KMS-11 (cell line): ENCODE measurements around the gene USP36.

Experiments used
- H2AFZ ChIP-seq: fragments of 200-600 bp; sonication (generic); 2 replicates; pipeline ENCODE4 v1.6.1; 2016; ENCODE audit warnings: antibody characterized with exemption, mixed run types, low read depth
- H3K27ac ChIP-seq: fragments of 200-600 bp; sonication (generic); 2 replicates; pipeline ENCODE4 v1.6.1; 2016; ENCODE audit warnings: mild to moderate bottlenecking, mixed run types
- H3K27me3 ChIP-seq: fragments of 200-600 bp; sonication (generic); 2 replicates; pipeline ENCODE4 v1.6.1; 2017; ENCODE audit warnings: mild to moderate bottlenecking, low read depth, mixed run types, moderate library complexity; ENCODE audit not compliant: insufficient read depth
- H3K36me3 ChIP-seq: fragments of 200-600 bp; sonication (generic); 2 replicates; pipeline ENCODE4 v1.6.1; 2017; ENCODE audit warnings: mild to moderate bottlenecking, mixed run types; ENCODE audit not compliant: insufficient read depth
- H3K4me1 ChIP-seq: fragments of 200-600 bp; sonication (generic); 2 replicates; pipeline ENCODE4 v1.6.1; 2016; ENCODE audit warnings: mild to moderate bottlenecking, low read depth, mixed run types; ENCODE audit not compliant: poor library complexity, severe bottlenecking
- H3K4me2 ChIP-seq: fragments of 200-600 bp; sonication (generic); 2 replicates; pipeline ENCODE4 v1.7.0; 2016; ENCODE audit warnings: mild to moderate bottlenecking, mixed run types
- H3K4me3 ChIP-seq: fragments of 200-600 bp; sonication (generic); IDR thresholded peaks from 2 replicates; pipeline ENCODE4 v1.6.1; 2017; ENCODE audit warnings: low read depth, low read length, mixed read lengths; ENCODE audit not compliant: insufficient read depth
- H3K79me2 ChIP-seq: fragments of 200-600 bp; sonication (generic); 2 replicates; pipeline ENCODE4 v1.6.1; 2016; ENCODE audit warnings: low read depth, mixed run types; ENCODE audit not compliant: insufficient read depth
- H3K9ac ChIP-seq: fragments of 200-600 bp; sonication (generic); 2 replicates; pipeline ENCODE4 v1.6.1; 2016; ENCODE audit warnings: mild to moderate bottlenecking, mixed run types
- H4K20me1 ChIP-seq: fragments of 200-600 bp; sonication (generic); 2 replicates; pipeline ENCODE4 v1.6.1; 2016; ENCODE audit warnings: mild to moderate bottlenecking, mixed run types; ENCODE audit not compliant: insufficient read depth
- CTCF ChIP-seq: fragments of 200-600 bp; sonication (generic); conservative IDR thresholded peaks from 2 replicates; pipeline ENCODE4 v1.6.1; 2017; ENCODE audit warnings: low read depth, mild to moderate bottlenecking, antibody characterized with exemption, low read length, moderate library complexity, mixed read lengths

USP36 gene

DNA sequence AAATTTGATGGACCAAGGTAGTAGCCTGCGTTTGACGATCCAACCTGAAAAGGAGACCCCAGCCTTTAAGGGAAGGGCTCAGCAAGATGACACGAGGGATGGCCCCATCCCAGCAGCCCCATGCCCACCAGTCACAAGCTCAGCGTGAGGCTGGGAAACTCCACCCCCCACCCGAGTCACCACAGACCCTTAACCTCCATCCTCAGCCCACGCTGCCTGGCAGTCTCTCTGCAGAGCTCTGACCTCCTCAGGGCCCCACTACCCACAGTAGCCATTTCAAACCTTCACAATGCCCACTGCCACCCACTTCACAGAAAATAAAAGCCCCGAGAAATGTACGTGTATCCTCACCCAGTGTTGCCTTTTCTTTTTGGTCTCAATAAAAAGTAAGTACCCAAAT is 18.7 kb downstream of the USP36 start:
- H3K79me2 ChIP-seq: peaks cover 24% of the 10 kb centered on the region; the same call in 1 of the 2 replicates
- no peak overlapping the region for H3K4me2 ChIP-seq
- H2AFZ ChIP-seq: no peak overlapping the region
- no peak overlapping the region for H3K4me3 ChIP-seq
- no peak overlapping the region for H3K9ac ChIP-seq
- H4K20me1 ChIP-seq: peaks cover 5% of the 10 kb centered on the region; the same call in 1 of the 2 replicates
- peaks cover 17% of the 10 kb centered on the region; the same call in 1 of the 2 replicates for H3K36me3 ChIP-seq
- no peak overlapping the region for H3K27ac ChIP-seq
- TF ChIP-seq CTCF: no peak
- H3K4me1 ChIP-seq: peaks cover 36% of the 10 kb centered on the region
- no peaks in the 10 kb centered on the region for H3K27me3 ChIP-seq

DNA sequence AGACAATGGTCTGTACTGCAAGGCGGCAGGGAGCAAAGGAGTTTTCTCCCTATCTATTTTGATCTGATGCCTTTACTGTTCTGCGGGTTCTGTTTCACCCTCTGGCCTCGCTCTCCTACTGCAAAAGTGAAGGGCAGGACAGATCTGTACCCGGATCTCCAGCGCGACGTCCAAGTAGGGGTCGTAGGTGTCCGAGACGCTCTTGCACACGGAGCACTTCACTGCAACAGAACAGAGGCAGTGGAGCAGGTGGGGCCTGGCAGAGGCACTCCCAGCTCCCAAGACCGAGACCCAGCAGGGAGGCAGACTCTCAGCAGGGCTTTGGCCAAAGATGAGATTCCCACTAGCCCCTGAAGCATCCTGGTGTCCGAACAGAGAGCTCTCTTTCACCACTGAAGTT is 19.8 kb downstream of the USP36 start:
- no peaks in the 10 kb centered on the region for H3K27me3 ChIP-seq
- no peak overlapping the region for H3K9ac ChIP-seq
- no peak for TF ChIP-seq CTCF
- no peak overlapping the region for H3K4me3 ChIP-seq
- no peak overlapping the region for H3K4me2 ChIP-seq
- no peak overlapping the region for H3K27ac ChIP-seq
- no peak overlapping the region for H2AFZ ChIP-seq
- peaks cover 47% of the 10 kb centered on the region for H3K4me1 ChIP-seq
- peaks cover 32% of the 10 kb centered on the region; the same call in 1 of the 2 replicates for H3K79me2 ChIP-seq
- peaks cover 19% of the 10 kb centered on the region; the same call in 1 of the 2 replicates for H3K36me3 ChIP-seq
- H4K20me1 ChIP-seq: peaks cover 5% of the 10 kb centered on the region; the same call in 1 of the 2 replicates

DNA sequence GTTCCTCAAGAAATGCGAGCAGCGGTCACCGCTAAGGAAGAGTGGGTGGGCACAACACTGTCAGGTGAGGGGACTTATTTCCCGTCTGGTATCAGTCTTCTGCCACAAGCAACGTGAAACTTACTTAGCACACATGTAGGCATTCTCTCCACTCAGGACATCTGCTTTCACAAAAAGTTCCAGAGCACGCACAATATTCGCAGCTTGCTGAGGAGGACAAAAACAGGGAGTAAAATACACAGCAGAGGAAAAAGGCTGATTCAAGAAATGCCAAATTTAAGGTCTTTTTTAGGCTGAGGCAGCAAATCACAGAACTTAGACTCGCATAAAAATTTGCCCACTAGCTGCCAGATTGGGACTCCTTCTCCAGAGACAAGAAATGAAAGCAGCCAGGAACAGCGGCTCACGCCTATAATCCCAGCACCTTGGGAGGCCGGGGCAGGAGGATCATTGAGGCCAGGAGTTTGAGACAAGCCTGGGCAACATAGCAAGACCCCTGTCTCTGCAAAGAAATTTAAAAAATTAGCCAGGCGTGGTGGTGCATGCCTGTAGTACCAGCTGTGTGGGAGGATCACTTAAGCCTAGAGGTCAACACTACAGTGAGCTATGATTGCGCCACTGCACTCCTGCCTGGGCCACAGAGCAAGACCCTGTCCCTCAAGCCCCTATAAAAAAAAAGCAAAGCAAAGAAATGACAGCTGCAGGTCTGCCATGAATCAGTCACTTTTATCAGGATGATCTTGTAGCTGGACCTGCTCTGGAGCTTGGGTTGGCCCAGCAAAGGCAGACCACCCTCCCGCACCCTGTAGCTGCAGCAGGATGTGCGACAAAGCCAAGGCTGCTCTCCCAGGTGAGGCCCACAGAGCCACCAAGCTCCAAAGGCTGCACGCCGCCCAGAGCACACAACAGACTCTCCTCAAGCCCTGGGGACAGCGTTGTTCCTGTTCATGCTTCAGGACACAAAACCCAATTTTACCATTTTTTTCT is 20.5 kb downstream of the USP36 start:
- Histone ChIP-seq H4K20me1 (peaks cover 5% of the 10 kb centered on the region; the same call in 1 of the 2 replicates), H3K27me3 (no peaks in the 10 kb centered on the region), H3K4me2 (no peak overlapping the region), H3K9ac (no peak overlapping the region), H3K27ac (peak overlapping the region; percentile 74; the same call in 1 of the 2 replicates), H3K79me2 (peaks cover 39% of the 10 kb centered on the region; the same call in 1 of the 2 replicates), H3K4me3 (no peak overlapping the region), H3K4me1 (peaks cover 53% of the 10 kb centered on the region), H3K36me3 (peaks cover 26% of the 10 kb centered on the region; the same call in 1 of the 2 replicates), H2AFZ (no peak overlapping the region)
- TF ChIP-seq CTCF: no peak

GRCh38 chr17:78819402-78819801 is 21.2 kb downstream of the USP36 start:
- no peaks in the 10 kb centered on the region for H3K27me3 ChIP-seq
- no peak overlapping the region for H2AFZ ChIP-seq
- peaks cover 5% of the 10 kb centered on the region; the same call in 1 of the 2 replicates for H4K20me1 ChIP-seq
- no peak overlapping the region for H3K9ac ChIP-seq
- H3K4me1 ChIP-seq: peaks cover 56% of the 10 kb centered on the region
- TF ChIP-seq CTCF: no peak
- H3K4me2 ChIP-seq: no peak overlapping the region
- H3K36me3 ChIP-seq: peaks cover 27% of the 10 kb centered on the region; the same call in 1 of the 2 replicates
- peaks cover 38% of the 10 kb centered on the region; the same call in 1 of the 2 replicates for H3K79me2 ChIP-seq
- H3K27ac ChIP-seq: peak overlapping the region; percentile 74; the same call in 1 of the 2 replicates
- no peak overlapping the region for H3K4me3 ChIP-seq
